Measurements from ENCODE around the gene SSH2. TPM values are rescaled to one million over a fixed set of nuclear protein-coding genes. Genes with fewer than 3 reads are reported as not detected.

Gene SSH2
- total RNA-seq, 1 donor: 13.0 TPM

DNA sequence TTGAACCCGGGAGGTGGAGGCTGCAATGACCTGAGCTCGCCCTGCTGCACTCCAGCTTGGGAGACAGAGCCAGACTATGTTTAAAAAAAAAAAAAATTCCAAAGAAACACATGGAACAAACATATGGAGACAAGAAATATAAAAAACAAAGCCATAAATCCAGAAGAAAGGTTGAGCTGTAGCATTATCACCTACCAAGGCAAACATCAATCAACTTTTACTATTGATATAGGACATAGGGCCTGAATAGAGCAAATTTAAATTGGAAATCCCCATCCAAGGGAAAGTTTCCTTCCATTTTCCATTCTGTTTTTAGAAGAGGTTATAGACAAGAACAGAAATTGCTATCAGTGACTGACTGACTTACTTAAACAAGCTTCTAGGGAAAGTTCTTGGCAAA, 56.6 kb downstream of the SSH2 start:
- no peaks in the 10 kb centered on the region for H3K4me1 ChIP-seq (ENCODE audit: insufficient read depth, low read length)
- H3K4me3 ChIP-seq (ENCODE audit: insufficient read depth, low read length): no peak overlapping the region
- no peak overlapping the region for H3K4me2 ChIP-seq (ENCODE audit: insufficient read depth, low read length)
- H3K9me3 ChIP-seq (ENCODE audit: low read depth, low read length): no peaks in the 10 kb centered on the region
- H4K20me1 ChIP-seq (ENCODE audit: insufficient read depth, low read length): peaks cover 12% of the 10 kb centered on the region
- TF ChIP-seq, protein P1, sequence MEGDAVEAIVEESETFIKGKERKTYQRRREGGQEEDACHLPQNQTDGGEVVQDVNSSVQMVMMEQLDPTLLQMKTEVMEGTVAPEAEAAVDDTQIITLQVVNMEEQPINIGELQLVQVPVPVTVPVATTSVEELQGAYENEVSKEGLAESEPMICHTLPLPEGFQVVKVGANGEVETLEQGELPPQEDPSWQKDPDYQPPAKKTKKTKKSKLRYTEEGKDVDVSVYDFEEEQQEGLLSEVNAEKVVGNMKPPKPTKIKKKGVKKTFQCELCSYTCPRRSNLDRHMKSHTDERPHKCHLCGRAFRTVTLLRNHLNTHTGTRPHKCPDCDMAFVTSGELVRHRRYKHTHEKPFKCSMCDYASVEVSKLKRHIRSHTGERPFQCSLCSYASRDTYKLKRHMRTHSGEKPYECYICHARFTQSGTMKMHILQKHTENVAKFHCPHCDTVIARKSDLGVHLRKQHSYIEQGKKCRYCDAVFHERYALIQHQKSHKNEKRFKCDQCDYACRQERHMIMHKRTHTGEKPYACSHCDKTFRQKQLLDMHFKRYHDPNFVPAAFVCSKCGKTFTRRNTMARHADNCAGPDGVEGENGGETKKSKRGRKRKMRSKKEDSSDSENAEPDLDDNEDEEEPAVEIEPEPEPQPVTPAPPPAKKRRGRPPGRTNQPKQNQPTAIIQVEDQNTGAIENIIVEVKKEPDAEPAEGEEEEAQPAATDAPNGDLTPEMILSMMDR (IDR thresholded peaks at IDR 0.05; ENCODE audit: extremely low read depth, low read depth, low read length): no peak
- no peak for DNase-seq (ENCODE audit: insufficient read length, low spot score, missing footprints)
- no peaks in the 10 kb centered on the region for H3K27me3 ChIP-seq (ENCODE audit: insufficient read depth, low read length)
- no peak overlapping the region for H2AFZ ChIP-seq (ENCODE audit: low read length)
- peaks cover 16% of the 10 kb centered on the region for H3K79me2 ChIP-seq (ENCODE audit: insufficient read depth, low read length)
- no peaks in the 10 kb centered on the region for H3K36me3 ChIP-seq (ENCODE audit: insufficient read depth, low read length)
- no peak overlapping the region for H3K27ac ChIP-seq (ENCODE audit: low read depth, low read length)

DNA sequence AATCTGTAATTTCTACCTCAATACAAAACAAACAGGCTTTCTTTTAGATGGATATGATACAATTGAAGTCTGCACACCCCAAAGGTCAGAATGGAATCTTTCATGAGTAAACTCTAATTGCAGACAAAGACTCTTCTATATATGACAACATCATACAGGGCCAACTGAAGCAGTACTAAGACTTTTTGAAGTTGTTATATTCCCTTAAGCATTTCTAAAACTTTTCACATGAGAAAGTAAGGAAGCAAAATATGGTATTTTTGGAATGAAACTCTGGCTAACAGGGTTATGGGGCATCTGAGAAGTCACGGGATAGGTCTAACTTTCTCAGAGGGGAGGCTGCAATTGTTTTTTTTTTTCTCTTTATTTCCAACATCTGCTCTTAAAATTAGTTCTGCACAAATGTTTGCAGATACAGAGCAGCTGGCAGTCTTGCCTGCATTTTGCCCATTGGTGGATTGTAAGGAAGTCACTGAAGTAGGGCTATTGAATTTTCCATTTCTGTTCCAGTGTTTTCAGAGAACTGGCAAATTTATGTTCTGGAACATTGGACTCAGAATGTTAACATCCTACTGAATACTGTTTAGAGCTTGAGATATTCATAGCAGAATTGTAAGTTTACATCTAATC, 59.1 kb downstream of the SSH2 start:
- Histone ChIP-seq H3K36me3 (ENCODE audit: insufficient read depth, low read length) (no peaks in the 10 kb centered on the region), H3K4me2 (ENCODE audit: insufficient read depth, low read length) (no peak overlapping the region), H3K4me1 (ENCODE audit: insufficient read depth, low read length) (no peaks in the 10 kb centered on the region), H3K9me3 (ENCODE audit: low read depth, low read length) (no peaks in the 10 kb centered on the region), H3K4me3 (ENCODE audit: insufficient read depth, low read length) (no peak overlapping the region), H3K27ac (ENCODE audit: low read depth, low read length) (no peak overlapping the region), H2AFZ (ENCODE audit: low read length) (no peak overlapping the region), H3K79me2 (ENCODE audit: insufficient read depth, low read length) (peaks cover 15% of the 10 kb centered on the region), H3K27me3 (ENCODE audit: insufficient read depth, low read length) (no peaks in the 10 kb centered on the region), H4K20me1 (ENCODE audit: insufficient read depth, low read length) (peaks cover 10% of the 10 kb centered on the region)
- TF ChIP-seq, protein P1 (IDR thresholded peaks at IDR 0.05; ENCODE audit: extremely low read depth, low read depth, low read length): no peak
- no peak for DNase-seq (ENCODE audit: insufficient read length, low spot score, missing footprints)

DNA sequence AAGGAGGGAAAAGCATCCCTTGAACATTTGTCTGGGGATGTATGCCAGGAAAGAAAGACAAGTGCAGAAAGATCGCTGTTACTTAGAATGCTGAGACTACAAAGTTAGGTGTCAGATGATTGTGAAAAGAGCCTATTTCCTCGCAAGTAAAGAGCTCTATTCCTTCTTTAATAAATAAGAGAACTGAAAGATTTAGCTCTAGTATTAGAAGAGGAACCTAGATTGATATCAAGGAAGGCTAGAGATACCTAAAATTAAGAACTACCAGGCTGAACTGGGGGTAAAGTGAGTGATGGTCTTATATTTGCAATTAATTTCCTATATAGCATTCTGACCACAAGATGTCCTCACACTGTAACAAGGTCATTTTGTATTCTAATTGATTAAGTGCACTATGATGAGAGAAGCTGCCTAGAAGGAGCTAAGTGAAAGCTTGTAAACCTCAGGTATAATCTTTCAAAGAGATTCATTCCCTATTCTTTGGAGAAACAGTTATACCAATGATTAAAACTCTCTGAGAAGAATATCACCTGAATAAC, 62.3 kb downstream of the SSH2 start:
- Histone ChIP-seq H3K4me3 (ENCODE audit: insufficient read depth, low read length) (no peak overlapping the region), H4K20me1 (ENCODE audit: insufficient read depth, low read length) (no peaks in the 10 kb centered on the region)

DNA sequence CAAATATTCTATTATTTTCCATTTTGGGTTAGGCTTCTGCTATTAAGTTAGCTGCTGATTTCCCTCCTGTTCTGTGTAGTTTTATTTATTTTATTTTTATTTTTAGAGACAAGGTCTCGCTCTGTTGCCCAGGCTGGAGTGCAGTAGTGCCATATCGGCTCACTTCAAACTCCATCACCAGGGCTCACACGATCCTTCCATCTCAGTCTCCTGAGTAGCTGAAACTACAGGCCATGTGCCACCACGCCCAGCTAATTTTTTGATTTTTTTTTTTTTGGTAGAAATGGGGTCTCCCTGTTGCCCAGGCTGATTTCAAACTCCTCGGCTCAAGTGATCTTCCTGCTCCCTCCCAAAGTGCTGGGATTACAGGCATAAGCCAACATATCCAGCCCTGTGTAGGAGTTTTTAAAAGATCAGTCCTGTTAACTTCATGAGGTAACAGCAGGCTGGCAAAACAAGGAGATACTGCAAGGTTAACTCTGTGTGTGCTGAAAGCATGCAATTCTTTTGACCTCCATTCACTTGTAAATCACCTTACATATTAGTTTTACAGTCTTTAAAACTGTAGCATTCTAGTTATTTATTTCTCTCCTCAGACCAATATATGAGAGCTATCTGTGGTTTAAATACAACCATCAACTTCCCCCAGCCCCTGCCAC, 63.2 kb downstream of the SSH2 start:
- no peak for DNase-seq (ENCODE audit: insufficient read length, low spot score, missing footprints)
- Histone ChIP-seq H3K79me2 (ENCODE audit: insufficient read depth, low read length) (peaks cover 7% of the 10 kb centered on the region), H3K27ac (ENCODE audit: low read depth, low read length) (no peak overlapping the region), H3K27me3 (ENCODE audit: insufficient read depth, low read length) (no peaks in the 10 kb centered on the region), H3K4me3 (ENCODE audit: insufficient read depth, low read length) (no peak overlapping the region), H3K4me2 (ENCODE audit: insufficient read depth, low read length) (no peak overlapping the region), H2AFZ (ENCODE audit: low read length) (no peak overlapping the region), H4K20me1 (ENCODE audit: insufficient read depth, low read length) (no peaks in the 10 kb centered on the region), H3K4me1 (ENCODE audit: insufficient read depth, low read length) (no peaks in the 10 kb centered on the region), H3K36me3 (ENCODE audit: insufficient read depth, low read length) (no peaks in the 10 kb centered on the region), H3K9me3 (ENCODE audit: low read depth, low read length) (no peaks in the 10 kb centered on the region)
- TF ChIP-seq, protein P1 (IDR thresholded peaks at IDR 0.05; ENCODE audit: extremely low read depth, low read depth, low read length): no peak

More for the DNA sequence above, 62.3 kb downstream of the SSH2 start:
- Histone ChIP-seq H3K4me1 (ENCODE audit: insufficient read depth, low read length) (no peaks in the 10 kb centered on the region), H3K9me3 (ENCODE audit: low read depth, low read length) (no peaks in the 10 kb centered on the region), H3K27me3 (ENCODE audit: insufficient read depth, low read length) (no peaks in the 10 kb centered on the region), H3K36me3 (ENCODE audit: insufficient read depth, low read length) (no peaks in the 10 kb centered on the region), H2AFZ (ENCODE audit: low read length) (no peak overlapping the region), H3K79me2 (ENCODE audit: insufficient read depth, low read length) (peaks cover 7% of the 10 kb centered on the region), H3K27ac (ENCODE audit: low read depth, low read length) (no peak overlapping the region), H3K4me2 (ENCODE audit: insufficient read depth, low read length) (no peak overlapping the region)
- TF ChIP-seq, protein P1 (IDR thresholded peaks at IDR 0.05; ENCODE audit: extremely low read depth, low read depth, low read length): no peak
- DNase-seq (ENCODE audit: insufficient read length, low spot score, missing footprints): no peak

All from osteoblast (primary cell).